HG03196 (cell line): ENCODE data around the gene DRP2.
"Not testable (repeated sequence)": the region's sequence is repeated elsewhere in the genome, so short reads cannot be mapped to it uniquely, and the experiment has no call there.

Experiments
- ATAC-seq: cut with Tn5 transposase; IDR thresholded peaks from one replicate; pipeline ENCODE4 v1.9.1; 2021; ENCODE audit not compliant: unreplicated experiment

DRP2 gene

GRCh38 chrX:101232316-101232715 lies 12.7 kb downstream of the DRP2 start:
- no peak for ATAC-seq

- ATAC-seq, result no peak
These were observed 17.5 kb downstream of the DRP2 start for GRCh38 chrX:101237041-101237440.

DNA sequence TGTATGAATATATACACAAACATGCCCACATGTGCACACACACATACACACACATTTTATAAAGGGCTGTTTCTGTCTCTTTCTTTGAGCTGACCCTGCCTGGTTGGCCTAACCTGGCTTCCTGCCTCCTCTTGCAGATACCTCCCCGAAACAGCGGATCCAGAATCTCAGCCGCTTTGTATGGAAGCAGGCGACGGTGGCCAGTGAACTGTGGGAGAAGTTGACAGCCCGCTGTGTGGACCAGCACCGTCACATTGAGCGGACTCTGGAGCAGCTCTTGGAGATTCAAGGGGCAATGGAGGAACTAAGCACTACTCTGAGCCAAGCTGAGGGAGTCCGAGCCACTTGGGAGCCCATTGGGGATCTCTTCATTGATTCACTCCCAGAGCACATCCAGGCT lies 21.9 kb downstream of the DRP2 start:
- no peak for ATAC-seq

- ATAC-seq, result no peak
These were observed 33.0 kb downstream of the DRP2 start for GRCh38 chrX:101252634-101253033.

GRCh38 chrX:101257448-101258258 lies 38.1 kb downstream of the DRP2 start:
- ATAC-seq, result no peak

DNA sequence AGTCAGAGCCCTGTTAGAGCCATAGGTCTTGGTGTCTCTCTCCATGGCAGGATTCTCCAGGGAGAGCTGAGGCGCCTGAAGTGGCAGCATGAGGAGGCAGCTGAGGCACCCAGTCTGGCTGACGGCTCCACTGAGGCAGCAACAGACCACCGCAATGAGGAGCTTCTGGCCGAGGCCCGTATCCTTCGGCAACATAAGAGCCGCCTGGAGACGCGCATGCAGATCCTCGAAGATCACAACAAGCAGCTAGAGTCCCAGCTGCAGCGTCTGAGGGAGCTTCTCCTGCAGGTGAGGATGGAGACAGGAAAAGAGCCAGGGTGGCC lies 38.6 kb downstream of the DRP2 start:
- ATAC-seq, result no peak

DNA sequence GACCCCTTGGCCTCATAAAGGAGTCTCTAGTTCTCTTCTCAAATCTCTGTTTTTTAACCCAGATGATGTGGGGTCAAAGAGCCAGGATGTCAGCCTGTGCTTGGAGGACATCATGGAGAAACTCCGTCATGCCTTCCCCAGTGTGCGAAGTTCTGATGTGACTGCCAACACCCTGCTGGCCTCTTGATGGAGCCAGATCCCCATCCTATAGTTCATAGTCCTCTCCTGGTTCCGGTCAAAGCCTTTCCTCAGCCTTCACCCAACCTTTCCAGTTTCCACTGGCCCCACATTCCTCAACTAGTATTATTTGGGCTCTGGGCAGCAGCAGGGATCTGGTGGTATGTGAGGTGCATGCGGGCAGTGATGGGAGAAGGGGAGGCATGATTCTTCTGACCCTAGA lies 40.8 kb downstream of the DRP2 start:
- ATAC-seq, result no peak

DNA sequence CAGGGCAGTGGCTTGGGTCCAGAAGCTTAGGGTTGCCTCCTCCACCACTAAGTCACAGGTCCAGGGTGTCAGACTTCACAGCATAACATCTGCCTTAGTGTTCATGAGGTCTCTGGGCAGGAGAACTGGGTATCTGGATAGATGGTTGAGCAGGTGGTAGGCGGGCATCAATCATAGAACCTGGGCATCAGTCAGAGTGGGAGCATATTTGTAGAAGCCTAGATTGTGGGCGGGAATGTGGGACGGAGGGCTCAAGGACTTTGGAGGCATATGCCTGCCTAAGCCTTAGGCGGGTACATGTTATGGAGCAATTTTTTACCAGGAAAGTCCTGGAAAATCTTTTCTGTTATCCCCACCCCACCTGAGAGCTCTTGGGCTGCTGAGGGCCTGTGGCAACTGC lies 43.0 kb downstream of the DRP2 start:
- ATAC-seq, result no peak

DNA sequence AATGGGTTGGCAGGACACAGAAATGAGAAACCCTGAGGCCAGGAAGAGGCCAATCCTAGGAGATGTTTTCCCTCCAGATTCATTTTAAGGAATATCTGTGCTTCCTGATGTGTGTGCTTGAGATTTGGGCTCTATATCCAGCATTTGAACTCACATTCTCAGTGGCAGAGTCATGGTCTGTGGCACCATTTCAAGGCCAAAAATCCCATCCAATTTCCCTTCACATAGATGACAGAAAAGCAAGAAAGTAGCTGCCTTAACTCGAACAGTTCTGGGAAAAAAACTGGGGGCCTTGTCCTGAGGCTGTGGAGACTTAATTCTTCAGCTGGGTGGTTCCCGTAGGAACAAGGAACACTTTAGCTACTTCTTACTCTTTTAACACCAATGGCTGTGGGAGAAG lies 44.2 kb downstream of the DRP2 start:
- ATAC-seq, result no peak

DNA sequence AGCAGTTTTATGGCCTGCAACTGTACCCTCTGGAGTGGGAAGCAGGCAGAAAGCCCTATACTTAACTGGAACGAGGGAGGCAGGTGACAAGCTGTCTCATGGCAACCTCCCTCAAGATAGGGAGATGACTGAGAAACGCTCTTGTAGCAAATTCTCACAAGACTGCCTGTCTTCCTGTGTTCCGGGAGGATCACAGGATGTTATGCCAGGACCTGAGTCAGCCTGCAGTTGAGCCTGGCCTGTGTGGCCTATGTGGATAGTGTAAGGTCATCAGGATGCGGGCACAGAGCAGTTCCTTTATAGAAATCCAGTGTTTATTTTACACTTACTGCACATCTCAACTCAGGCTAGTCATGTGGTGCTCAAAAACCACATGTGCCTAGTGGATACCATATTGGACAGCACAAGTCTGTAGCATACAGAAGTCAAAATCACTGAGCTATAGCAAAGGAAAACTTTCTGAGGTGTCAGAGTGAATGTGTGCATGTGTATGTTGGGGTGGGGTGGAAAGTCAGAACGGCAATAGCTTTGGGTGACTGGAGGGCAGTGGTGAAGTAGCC lies 46.4 kb downstream of the DRP2 start:
- no peak for ATAC-seq

DNA sequence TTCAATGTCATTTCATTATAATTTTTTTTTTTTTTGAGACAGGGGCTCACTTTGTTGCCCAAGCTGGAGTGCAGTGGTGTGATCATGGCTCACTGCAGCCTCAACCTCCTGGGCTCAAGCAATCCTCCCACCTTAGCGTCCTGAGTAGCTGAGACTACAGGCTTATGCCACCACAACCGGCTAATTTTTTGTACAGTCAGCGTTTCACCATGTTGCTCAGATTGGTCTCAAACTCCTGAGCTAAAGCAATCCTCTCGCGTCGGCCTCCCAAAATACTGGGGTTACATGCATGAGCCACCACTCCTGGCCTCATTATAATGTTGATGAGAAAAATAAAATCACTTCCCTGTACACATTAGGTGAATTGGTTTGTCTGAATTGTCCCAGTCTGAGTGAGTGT lies 54.6 kb downstream of the DRP2 start:
- ATAC-seq, result no peak

- no peak for ATAC-seq
These were observed 56.7 kb downstream of the DRP2 start for GRCh38 chrX:101276238-101276637.

DNA sequence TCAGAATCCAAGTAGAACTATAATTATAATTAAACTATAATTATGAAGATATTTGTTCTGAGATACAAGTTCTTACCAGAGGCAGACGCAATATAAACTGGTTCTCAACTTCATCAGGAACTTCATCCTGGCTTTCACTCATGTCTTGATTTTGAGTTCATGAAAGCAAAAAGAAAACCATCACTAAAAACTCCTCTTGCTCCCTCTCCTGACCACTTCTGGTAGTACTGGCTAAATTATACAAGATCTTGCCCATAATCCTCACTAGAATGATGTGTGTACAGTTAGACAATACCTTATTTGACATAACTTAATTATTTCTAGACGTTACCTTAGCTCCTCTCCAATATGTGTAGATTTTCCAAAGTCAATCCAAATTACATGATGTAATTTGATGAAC lies 67.8 kb downstream of the DRP2 start:
- no peak for ATAC-seq

- no peak for ATAC-seq
These were observed 71.5 kb downstream of the DRP2 start, which contains the start of gene TAF7L for GRCh38 chrX:101290957-101291603. Gene TAF7L, minus strand, starts transcription at chrX:101291334. Its CDS starts 3,791 bp downstream, at chrX:101287543.

DNA sequence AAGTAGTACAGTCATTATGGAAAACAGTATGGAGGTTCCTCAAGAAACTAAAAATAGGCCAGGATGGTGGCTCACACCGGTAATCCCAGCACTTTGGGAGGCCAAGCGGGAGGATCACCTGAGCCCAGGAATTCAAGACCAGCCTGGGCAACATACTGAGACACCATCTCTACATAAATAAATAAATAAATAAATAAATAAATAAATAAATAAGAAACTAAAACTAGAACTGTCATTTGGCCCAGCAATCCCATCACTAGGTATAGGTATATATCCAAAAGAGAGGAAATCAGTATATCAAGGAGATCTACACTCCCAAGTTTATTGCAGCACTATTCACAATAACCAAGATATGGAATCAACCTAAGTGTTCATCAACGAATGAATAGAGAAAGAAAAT lies 76.0 kb downstream of the DRP2 start:
- not testable (repeated sequence) for ATAC-seq

GRCh38 chrX:101303790-101304189 lies 84.2 kb downstream of the DRP2 start:
- ATAC-seq, result no peak
